Astrocyte of the hippocampus (primary cell): ENCODE results near the gene FBF1.
"Not testable (repeated sequence)": the region's sequence is repeated elsewhere in the genome, so short reads cannot be mapped to it uniquely, and the experiment has no call there.

Source experiments
- DNase-seq: peaks from one replicate; pipeline ENCODE4 v3.0.0; 2011; ENCODE audit warnings: low read depth, low spot score

The FBF1 gene

DNA sequence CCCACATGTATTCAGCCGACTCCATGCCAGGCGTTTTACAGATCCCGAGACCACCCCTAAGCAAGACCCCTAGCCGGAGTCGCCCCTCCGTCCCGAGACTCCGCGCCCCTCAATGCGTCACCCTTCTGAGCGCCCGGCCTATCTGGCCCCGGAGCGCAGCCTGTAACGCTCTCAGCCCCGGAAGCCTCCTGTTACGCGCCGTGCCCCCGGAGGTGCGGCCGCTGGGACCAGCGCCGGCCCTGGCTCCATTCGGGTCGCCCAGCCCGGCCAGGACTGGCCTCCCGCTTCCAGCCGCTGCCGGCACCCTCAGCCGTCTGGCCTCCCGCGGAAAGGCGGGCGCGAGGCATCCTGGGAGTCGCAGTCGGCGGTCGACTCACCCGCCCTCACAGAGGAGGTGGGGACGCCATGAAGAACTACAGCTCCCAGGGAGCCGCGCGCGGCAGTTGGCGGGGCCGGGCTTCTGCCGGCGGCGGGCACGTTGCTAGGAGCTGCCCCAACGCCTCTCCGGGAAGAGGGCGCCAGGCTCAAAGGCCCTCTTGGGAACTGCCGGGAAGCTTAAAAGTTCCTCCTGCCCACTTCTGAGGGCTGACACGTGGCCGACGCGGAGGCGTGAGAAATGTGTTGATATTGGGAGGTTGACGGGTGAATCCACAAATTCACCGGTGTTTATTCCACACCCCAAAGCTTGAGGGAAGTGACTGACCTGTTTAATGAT lies at the start of gene FBF1:
Gene FBF1 (minus strand): TSS at position 316 of the 715 bp plus-strand sequence. CDS start 2,893 bp downstream, outside the sequence.
- peak; percentile 99 for DNase-seq

GRCh38 chr17:75987041-75987440 lies 46.2 kb upstream of the FBF1 start:
- DNase-seq: no peak

DNA sequence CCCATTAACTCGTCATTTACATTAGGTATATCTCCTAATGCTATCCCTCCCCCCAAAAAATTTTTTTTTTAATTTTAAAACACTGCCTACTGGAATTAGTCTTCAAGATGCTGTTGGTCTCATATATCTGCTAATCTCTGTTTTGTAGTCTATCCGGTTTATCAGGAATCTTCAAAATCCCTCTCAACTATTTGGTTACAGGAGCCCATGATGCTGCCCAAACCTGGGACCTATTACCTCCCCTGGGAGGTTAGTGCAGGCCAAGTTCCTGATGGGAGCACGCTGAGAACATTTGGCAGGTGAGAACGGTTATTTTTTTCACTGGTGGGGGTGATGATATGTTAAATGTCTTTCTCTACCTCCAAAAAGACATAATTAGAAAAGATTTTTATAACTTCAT lies 45.1 kb upstream of the FBF1 start:
- DNase-seq: no peak

GRCh38 chr17:75983501-75984181 lies 42.8 kb upstream of the FBF1 start:
- peak; percentile 71 for DNase-seq

- DNase-seq: no peak
These were observed 40.3 kb upstream of the FBF1 start for GRCh38 chr17:75981019-75981615.

- no peak for DNase-seq
These were observed 39.6 kb upstream of the FBF1 start for GRCh38 chr17:75980188-75981018.

- DNase-seq: no peak
These were observed 38.9 kb upstream of the FBF1 start for GRCh38 chr17:75979705-75980187.

GRCh38 chr17:75978938-75979704 lies 38.3 kb upstream of the FBF1 start, which contains the start of the genes ACOX1 and TEN1:
Gene ACOX1 (minus strand): TSS chr17:75979166. CDS start chr17:75979073, 93 bp downstream.
Gene TEN1 (plus strand): TSS chr17:75979240. CDS start chr17:75986193, 6,953 bp downstream.
- peak; percentile 98 for DNase-seq

- no peak for DNase-seq
These were observed 35.5 kb upstream of the FBF1 start for GRCh38 chr17:75976175-75976848.

GRCh38 chr17:75975757-75976174 lies 34.9 kb upstream of the FBF1 start:
- no peak for DNase-seq

- not testable (repeated sequence) for DNase-seq
These were observed 34.3 kb upstream of the FBF1 start for GRCh38 chr17:75975187-75975586.

DNA sequence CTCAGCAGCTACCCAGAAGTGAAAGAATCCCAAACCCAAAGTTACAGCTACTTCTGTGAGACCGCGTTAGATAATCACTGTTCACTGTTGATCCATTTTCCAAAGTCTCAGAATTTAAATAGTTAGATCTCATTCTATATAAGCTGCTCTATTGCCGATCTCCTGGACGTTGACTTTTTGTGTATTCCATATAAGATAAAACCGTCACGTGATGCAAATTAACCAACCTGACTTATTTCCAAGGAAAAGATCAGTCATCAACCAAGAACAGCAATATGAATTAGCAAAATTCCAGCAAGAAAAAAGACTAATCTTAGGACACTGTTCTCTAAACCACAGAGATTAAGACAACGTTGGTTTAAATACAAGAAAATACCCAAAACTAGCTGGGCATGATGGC lies 29.8 kb upstream of the FBF1 start:
- DNase-seq: no peak

DNA sequence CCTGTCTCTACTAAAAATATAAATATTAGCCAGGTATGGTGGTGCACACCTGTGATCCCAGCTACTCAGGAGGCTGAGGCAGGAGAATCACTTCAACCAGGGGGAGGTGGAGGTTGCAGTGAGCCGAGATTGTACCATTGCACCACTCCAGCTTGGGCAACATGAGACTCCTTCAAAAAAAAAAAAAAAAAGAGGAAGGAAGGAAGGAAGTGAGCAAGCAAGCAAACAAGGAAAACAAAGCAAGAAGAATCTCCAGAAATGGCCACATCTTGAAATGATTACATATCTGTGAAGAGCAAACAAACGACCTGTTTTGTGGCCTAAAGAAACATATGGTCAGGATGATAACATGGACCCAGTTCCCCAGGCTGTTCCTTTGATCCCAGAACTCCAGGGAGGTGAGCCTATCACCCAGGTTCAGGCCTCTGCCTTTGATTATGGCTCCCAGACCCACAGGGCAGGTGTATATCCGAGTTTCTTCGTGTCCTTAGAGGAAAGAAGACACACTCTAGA lies 29.2 kb upstream of the FBF1 start:
- DNase-seq: no peak

DNA sequence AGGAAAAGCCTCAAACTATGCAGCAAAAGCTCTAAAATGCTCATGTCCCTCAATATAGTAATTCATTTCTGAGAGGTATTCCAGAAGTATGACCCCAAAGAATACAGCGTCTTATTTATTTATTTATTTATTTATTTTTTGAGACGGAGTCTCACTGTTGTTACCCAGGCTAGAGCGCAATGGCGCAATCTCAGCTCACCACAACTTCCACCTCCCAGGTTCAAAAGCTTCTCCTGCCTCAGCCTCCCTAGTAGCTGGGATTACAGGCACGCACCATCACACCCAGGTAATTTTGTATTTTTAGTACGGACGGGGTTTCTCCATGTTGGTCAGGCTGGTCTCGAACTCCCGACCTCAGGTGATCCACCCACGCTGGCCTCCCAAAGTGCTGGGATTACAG lies 28.2 kb upstream of the FBF1 start:
- DNase-seq: not testable (repeated sequence)

DNA sequence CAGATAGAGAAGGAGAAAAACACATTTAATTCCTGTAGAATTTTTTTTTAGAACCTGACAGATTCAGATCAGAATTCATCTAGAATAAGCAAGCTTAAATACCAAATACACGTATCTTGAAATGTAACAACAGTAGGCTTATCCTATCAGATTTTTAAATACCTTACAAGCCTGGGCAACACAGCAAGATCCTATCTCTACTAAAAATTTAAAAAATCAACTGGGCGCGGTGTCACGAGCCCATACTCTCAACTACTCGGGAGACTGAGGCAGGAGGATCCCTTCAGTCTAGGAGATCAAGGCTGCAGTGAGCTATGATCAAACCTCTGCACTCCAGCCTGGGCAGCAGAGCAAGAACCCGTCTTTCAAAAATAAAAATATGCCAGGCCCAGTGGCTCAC lies 24.6 kb upstream of the FBF1 start:
- DNase-seq: no peak

GRCh38 chr17:75959839-75960511 lies 19.1 kb upstream of the FBF1 start:
- no peak for DNase-seq

DNA sequence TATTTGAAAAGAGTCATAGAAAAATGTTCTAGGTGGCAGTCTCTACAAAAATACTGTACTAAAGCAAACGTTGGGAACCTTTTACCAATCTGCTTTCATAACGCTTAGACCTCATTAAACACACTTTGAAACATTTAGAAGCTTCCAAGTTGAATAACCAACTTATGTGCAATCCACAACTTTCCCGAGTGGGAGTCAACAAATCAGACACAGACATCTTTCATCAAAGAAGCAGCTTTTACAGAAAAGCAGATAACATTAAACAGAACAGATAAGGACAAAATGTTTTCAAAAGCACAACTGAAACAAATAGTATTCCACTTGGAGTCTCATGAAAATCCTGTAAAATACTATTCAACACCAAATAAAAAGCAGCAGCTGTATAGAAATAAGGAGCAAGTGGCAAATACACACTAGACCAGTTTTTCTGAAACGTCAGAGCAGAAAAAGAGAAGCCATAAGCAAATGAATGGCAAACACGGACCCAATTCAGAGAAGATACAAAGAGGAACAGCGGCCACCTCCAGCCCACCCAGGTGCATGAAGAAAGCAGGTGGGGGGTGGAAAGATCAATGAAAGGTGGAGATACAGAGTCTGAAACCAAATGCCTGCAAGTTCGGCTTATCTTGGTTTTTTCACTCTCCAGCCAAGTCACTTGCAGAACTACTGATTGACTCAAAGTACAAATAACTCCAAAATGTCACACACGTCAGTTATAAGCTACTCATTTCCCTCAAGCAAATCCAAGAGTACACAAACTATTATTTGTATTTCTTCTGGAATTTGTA lies 18.4 kb upstream of the FBF1 start:
- DNase-seq: no peak

- DNase-seq: peak; percentile 55
These were observed 10.2 kb upstream of the FBF1 start for GRCh38 chr17:75950855-75951554.
